COLO668 (cell line): ENCODE measurements around the gene TBC1D1.
"Not testable (repeated sequence)": the region's sequence is repeated elsewhere in the genome, so short reads cannot be mapped to it uniquely, and the experiment has no call there.

Experiments used
- DNase-seq: peaks from one replicate; lab custom pipeline; 2025; ENCODE audit not compliant: unreplicated experiment; lab: John Stamatoyannopoulos, UW

The TBC1D1 gene

GRCh38 chr4:37964734-37965457 is 74.0 kb downstream of the TBC1D1 start:
- no peak for DNase-seq

GRCh38 chr4:37966044-37966443 is 75.2 kb downstream of the TBC1D1 start:
- DNase-seq, result no peak

- DNase-seq, result no peak
These were observed 76.9 kb downstream of the TBC1D1 start for GRCh38 chr4:37967736-37968135.

GRCh38 chr4:37968747-37969146 is 77.9 kb downstream of the TBC1D1 start:
- no peak for DNase-seq

- peak; percentile 47 for DNase-seq
These were observed 79.8 kb downstream of the TBC1D1 start for GRCh38 chr4:37970702-37971101.

- no peak for DNase-seq
These were observed 80.3 kb downstream of the TBC1D1 start for GRCh38 chr4:37971202-37971601.

- no peak for DNase-seq
These were observed 82.6 kb downstream of the TBC1D1 start for GRCh38 chr4:37973441-37973840.

- DNase-seq, result not testable (repeated sequence)
These were observed 84.5 kb downstream of the TBC1D1 start for GRCh38 chr4:37975321-37975822.

- no peak for DNase-seq
These were observed 85.6 kb downstream of the TBC1D1 start for GRCh38 chr4:37976507-37976906.

GRCh38 chr4:37976991-37977470 is 86.1 kb downstream of the TBC1D1 start:
- peak; percentile 83 for DNase-seq

- DNase-seq, result peak; percentile 81
These were observed 86.8 kb downstream of the TBC1D1 start for GRCh38 chr4:37977471-37978247.

GRCh38 chr4:37978248-37978924 is 87.5 kb downstream of the TBC1D1 start:
- peak; percentile 41 for DNase-seq

GRCh38 chr4:37980246-37980645 is 89.4 kb downstream of the TBC1D1 start:
- no peak for DNase-seq

- DNase-seq, result no peak
These were observed 90.5 kb downstream of the TBC1D1 start for GRCh38 chr4:37981425-37981824.

- DNase-seq, result peak; percentile 34
These were observed 91.2 kb downstream of the TBC1D1 start for GRCh38 chr4:37981844-37982720.

- DNase-seq, result no peak
These were observed 91.9 kb downstream of the TBC1D1 start for GRCh38 chr4:37982736-37983135.

GRCh38 chr4:37983951-37984350 is 93.1 kb downstream of the TBC1D1 start:
- no peak for DNase-seq

- no peak for DNase-seq
These were observed 94.9 kb downstream of the TBC1D1 start for GRCh38 chr4:37985730-37986275.

GRCh38 chr4:37988670-37989069 is 97.8 kb downstream of the TBC1D1 start:
- no peak for DNase-seq
